Measurements from ENCODE around the gene LDLRAD2. TPM values are rescaled to one million over a fixed set of nuclear protein-coding genes. Genes with fewer than 3 reads are reported as not detected.

LDLRAD2 gene
- total and polyA plus RNA-seq, 4 donors: 0.12 to 2.7 (median 0.23) TPM; not detected in 1

DNA sequence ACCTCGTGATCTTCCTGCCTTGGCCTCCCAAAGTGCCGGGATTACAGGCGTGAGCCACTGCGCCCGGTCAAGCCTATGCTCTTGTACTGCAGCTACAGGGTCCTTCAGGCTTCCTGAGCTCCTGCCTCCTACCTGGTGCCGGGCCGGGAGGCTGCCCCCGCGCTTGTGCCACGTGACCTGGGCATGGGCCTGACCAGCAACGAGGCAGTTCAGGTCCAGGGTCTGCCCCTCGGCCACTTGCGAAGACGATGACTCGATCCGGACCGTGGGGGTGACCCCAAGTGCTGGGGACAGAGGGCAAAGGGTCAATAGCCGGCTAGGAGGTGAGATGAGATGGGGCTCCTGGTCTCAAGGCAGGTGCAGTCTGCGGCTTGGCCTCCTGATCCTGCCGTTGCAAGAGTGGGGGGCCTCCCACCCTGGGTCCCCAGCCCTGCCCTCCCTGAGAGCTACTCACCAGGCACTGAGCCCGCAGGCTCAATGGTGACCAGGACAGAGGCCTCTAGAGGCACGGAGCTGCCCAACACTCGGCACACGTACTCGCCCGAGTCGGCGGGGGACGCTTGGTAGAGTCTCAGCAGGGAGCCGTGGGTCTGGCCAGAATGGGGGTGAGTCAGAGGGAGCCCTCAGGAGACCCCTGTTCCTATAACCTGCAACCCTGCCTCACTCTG, 38.0 kb downstream of the LDLRAD2 start:
- H3K27ac ChIP-seq (ENCODE audit: low read depth in 1 of 2, low read length in 2 of 2): no peak overlapping the region
- H3K36me3 ChIP-seq (ENCODE audit: control insufficient read depth in 4 of 4, insufficient read depth in 3 of 4, low read depth in 1 of 4, low read length in 3 of 4): peaks cover 0 to 3% (median under 1%) of the 10 kb centered on the region in 4 donors
- no peaks in the 10 kb centered on the region for H3K9me3 ChIP-seq (ENCODE audit: control insufficient read depth in 4 of 4, low read length in 3 of 4)
- no peak overlapping the region for H3K9ac ChIP-seq (ENCODE audit: low read depth in 1 of 2, low read length in 2 of 2)
- H3K4me3 ChIP-seq (ENCODE audit: low read depth in 1 of 3, low read length in 3 of 3): no peak overlapping the region
- H3K27me3 ChIP-seq (ENCODE audit: control insufficient read depth in 4 of 4, insufficient read depth in 4 of 4, low read length in 3 of 4): no peaks in the 10 kb centered on the region
- no peaks in the 10 kb centered on the region for H3K4me1 ChIP-seq (ENCODE audit: control insufficient read depth in 4 of 4, insufficient read depth in 4 of 4, low read length in 3 of 4)
- no peak for DNase-seq (ENCODE audit: low spot score)
- TF ChIP-seq REST (IDR thresholded peaks at IDR 0.05) (no peak), YY1 (IDR thresholded peaks at IDR 0.05) (no peak), SP1 (IDR thresholded peaks at IDR 0.05) (no peak), NR2F2 (IDR thresholded peaks at IDR 0.05) (no peak), ATF3 (IDR thresholded peaks at IDR 0.05) (no peak), EGR1 (IDR thresholded peaks at IDR 0.05; ENCODE audit: low read depth in 2 of 2) (no peak), FOXA2 (IDR thresholded peaks at IDR 0.05) (no peak), GABPA (IDR thresholded peaks at IDR 0.05 in 1 of 2, conservative IDR thresholded peaks at IDR 0.05 in 1 of 2) (no peak), HNF4A (conservative IDR thresholded peaks at IDR 0.05) (no peak), FOXA1 (IDR thresholded peaks at IDR 0.05) (no peak), RAD21 (IDR thresholded peaks at IDR 0.05) (no peak), HNF4G (IDR thresholded peaks at IDR 0.05) (no peak), JUND (IDR thresholded peaks at IDR 0.05) (no peak), RXRA (IDR thresholded peaks at IDR 0.05) (no peak), TAF1 (conservative IDR thresholded peaks at IDR 0.05) (no peak)
- TF ChIP-seq, protein P1, sequence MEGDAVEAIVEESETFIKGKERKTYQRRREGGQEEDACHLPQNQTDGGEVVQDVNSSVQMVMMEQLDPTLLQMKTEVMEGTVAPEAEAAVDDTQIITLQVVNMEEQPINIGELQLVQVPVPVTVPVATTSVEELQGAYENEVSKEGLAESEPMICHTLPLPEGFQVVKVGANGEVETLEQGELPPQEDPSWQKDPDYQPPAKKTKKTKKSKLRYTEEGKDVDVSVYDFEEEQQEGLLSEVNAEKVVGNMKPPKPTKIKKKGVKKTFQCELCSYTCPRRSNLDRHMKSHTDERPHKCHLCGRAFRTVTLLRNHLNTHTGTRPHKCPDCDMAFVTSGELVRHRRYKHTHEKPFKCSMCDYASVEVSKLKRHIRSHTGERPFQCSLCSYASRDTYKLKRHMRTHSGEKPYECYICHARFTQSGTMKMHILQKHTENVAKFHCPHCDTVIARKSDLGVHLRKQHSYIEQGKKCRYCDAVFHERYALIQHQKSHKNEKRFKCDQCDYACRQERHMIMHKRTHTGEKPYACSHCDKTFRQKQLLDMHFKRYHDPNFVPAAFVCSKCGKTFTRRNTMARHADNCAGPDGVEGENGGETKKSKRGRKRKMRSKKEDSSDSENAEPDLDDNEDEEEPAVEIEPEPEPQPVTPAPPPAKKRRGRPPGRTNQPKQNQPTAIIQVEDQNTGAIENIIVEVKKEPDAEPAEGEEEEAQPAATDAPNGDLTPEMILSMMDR (IDR thresholded peaks at IDR 0.05; ENCODE audit: low read depth, low read length, missing input control): no peak
- TF ChIP-seq, protein P2, sequence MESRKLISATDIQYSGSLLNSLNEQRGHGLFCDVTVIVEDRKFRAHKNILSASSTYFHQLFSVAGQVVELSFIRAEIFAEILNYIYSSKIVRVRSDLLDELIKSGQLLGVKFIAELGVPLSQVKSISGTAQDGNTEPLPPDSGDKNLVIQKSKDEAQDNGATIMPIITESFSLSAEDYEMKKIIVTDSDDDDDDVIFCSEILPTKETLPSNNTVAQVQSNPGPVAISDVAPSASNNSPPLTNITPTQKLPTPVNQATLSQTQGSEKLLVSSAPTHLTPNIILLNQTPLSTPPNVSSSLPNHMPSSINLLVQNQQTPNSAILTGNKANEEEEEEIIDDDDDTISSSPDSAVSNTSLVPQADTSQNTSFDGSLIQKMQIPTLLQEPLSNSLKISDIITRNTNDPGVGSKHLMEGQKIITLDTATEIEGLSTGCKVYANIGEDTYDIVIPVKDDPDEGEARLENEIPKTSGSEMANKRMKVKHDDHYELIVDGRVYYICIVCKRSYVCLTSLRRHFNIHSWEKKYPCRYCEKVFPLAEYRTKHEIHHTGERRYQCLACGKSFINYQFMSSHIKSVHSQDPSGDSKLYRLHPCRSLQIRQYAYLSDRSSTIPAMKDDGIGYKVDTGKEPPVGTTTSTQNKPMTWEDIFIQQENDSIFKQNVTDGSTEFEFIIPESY (IDR thresholded peaks at IDR 0.05): no peak
- TF ChIP-seq, protein P3, sequence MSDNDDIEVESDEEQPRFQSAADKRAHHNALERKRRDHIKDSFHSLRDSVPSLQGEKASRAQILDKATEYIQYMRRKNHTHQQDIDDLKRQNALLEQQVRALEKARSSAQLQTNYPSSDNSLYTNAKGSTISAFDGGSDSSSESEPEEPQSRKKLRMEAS (IDR thresholded peaks at IDR 0.05): no peak
- WGBS: 93% methylated on average over 30 of the region's 30 CpGs
